Nephron (organoid): Measurements from ENCODE around the gene OGFR.

Source experiments
- H3K27ac Mint-ChIP-seq, 3 experiments: 2 replicates each; pipeline ENCODE4 v1.8.0; 2020; ENCODE audit warnings: mixed read lengths in 3 of 3, mild to moderate bottlenecking in 2 of 3, moderate library complexity in 1 of 3
- H3K27me3 Mint-ChIP-seq: 2 replicates; pipeline ENCODE4 v1.8.0; 2021; ENCODE audit warnings: low read depth, mild to moderate bottlenecking, moderate library complexity, mixed read lengths
- H3K36me3 Mint-ChIP-seq: 2 replicates; pipeline ENCODE4 v1.8.0; 2020; ENCODE audit warnings: low read depth, mixed read lengths
- H3K4me1 Mint-ChIP-seq: 2 replicates; pipeline ENCODE4 v1.8.0; 2020; ENCODE audit warnings: mixed read lengths
- H3K4me3 Mint-ChIP-seq, 3 experiments: 2 replicates each; pipeline ENCODE4 v1.8.0; 2020; ENCODE audit warnings: mild to moderate bottlenecking in 3 of 3, mixed read lengths in 3 of 3, moderate library complexity in 2 of 3
- H3K9me3 Mint-ChIP-seq: 2 replicates; pipeline ENCODE4 v1.8.0; 2020; ENCODE audit warnings: mixed read lengths
- TF ChIP-seq, protein P1 (sequence below), 3 experiments: fragments of 200-600 bp; sonication (generic); IDR thresholded peaks; one replicate each; pipeline ENCODE4 v1.5.0; 2021; ENCODE audit warnings: antibody characterized with exemption in 3 of 3; ENCODE audit not compliant: unreplicated experiment in 3 of 3

The OGFR gene

GRCh38 chr20:62815066-62815991, 10.7 kb downstream of the OGFR start:
- Mint-ChIP-seq H3K27me3 (peaks cover 19% of the 10 kb centered on the region), H3K9me3 (no peaks in the 10 kb centered on the region)

GRCh38 chr20:62816031-62816883, 11.6 kb downstream of the OGFR start:
- TF ChIP-seq, protein P1, sequence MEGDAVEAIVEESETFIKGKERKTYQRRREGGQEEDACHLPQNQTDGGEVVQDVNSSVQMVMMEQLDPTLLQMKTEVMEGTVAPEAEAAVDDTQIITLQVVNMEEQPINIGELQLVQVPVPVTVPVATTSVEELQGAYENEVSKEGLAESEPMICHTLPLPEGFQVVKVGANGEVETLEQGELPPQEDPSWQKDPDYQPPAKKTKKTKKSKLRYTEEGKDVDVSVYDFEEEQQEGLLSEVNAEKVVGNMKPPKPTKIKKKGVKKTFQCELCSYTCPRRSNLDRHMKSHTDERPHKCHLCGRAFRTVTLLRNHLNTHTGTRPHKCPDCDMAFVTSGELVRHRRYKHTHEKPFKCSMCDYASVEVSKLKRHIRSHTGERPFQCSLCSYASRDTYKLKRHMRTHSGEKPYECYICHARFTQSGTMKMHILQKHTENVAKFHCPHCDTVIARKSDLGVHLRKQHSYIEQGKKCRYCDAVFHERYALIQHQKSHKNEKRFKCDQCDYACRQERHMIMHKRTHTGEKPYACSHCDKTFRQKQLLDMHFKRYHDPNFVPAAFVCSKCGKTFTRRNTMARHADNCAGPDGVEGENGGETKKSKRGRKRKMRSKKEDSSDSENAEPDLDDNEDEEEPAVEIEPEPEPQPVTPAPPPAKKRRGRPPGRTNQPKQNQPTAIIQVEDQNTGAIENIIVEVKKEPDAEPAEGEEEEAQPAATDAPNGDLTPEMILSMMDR (IDR thresholded peaks at IDR 0.05; ENCODE audit: unreplicated experiment in 3 of 3), result no peak
- Mint-ChIP-seq H3K27me3 (peaks cover 19% of the 10 kb centered on the region), H3K27ac (peak overlapping the region in 2 of 3 experiments; percentile 67 to 79), H3K4me3 (peak overlapping the region; percentile 64 to 82 (median 81)), H3K36me3 (peaks cover 3% of the 10 kb centered on the region), H3K9me3 (no peaks in the 10 kb centered on the region), H3K4me1 (peaks cover 8% of the 10 kb centered on the region)

More at GRCh38 chr20:62815066-62815991, 10.7 kb downstream of the OGFR start:
- Mint-ChIP-seq H3K27ac (peak overlapping the region in 2 of 3 experiments; percentile 67 to 71), H3K4me3 (peak overlapping the region; percentile 59 to 81 (median 79)), H3K36me3 (peaks cover 3% of the 10 kb centered on the region), H3K4me1 (peaks cover 8% of the 10 kb centered on the region)
- TF ChIP-seq, protein P1 (IDR thresholded peaks at IDR 0.05; ENCODE audit: unreplicated experiment in 3 of 3), result no peak

GRCh38 chr20:62816884-62817873, 12.5 kb downstream of the OGFR start, which contains the start of gene COL9A3:
COL9A3 (plus strand) TSS chr20:62817050; CDS start chr20:62817065, 15 bp downstream.
- Mint-ChIP-seq H3K4me3 (peak within 1 kb of the TSS; percentile 64 to 82 (median 81)), H3K27me3 (peaks cover 19% of the 10 kb centered on the region), H3K9me3 (no peaks in the 10 kb centered on the region), H3K36me3 (no peaks in the 10 kb centered on the region), H3K27ac (peak within 1 kb of the TSS in 2 of 3 experiments; percentile 67 to 79), H3K4me1 (peaks cover 8% of the 10 kb centered on the region)
- TF ChIP-seq, protein P1 (IDR thresholded peaks at IDR 0.05; ENCODE audit: unreplicated experiment in 3 of 3), result no peak

GRCh38 chr20:62817975-62818591, 13.4 kb downstream of the OGFR start:
- H3K4me1 Mint-ChIP-seq, result peaks cover 8% of the 10 kb centered on the region
- TF ChIP-seq, protein P1 (IDR thresholded peaks at IDR 0.05; ENCODE audit: unreplicated experiment in 3 of 3), result no peak
- H3K27me3 Mint-ChIP-seq, result peaks cover 19% of the 10 kb centered on the region
- no peaks in the 10 kb centered on the region for H3K36me3 Mint-ChIP-seq
- H3K27ac Mint-ChIP-seq, result peak overlapping the region; percentile 66 to 84 (median 78)
- H3K4me3 Mint-ChIP-seq, result peak overlapping the region; percentile 57 to 74 (median 72)
- no peaks in the 10 kb centered on the region for H3K9me3 Mint-ChIP-seq
